ENCODE measurements around the gene TTR. TPM values are rescaled to one million over a fixed set of nuclear protein-coding genes. Genes with fewer than 3 reads are reported as not detected.

TTR gene
- total RNA-seq, 1 experiment from 2014 or later: not detected

Other genes starting within 250 kb of the TTR start
- not detected in 2 replicates for gene DSG4, start 215.1 kb upstream of the TTR start, total RNA-seq (2014; rRNA removed; shearing (Covaris generic))
- gene DSG3, start 144.1 kb upstream of the TTR start, total RNA-seq (2014; rRNA removed; shearing (Covaris generic)): not detected in 2 replicates
- gene DSG2, start 93.7 kb upstream of the TTR start, total RNA-seq (2014; rRNA removed; shearing (Covaris generic)): 0.34 TPM in 1 of 2 replicates, not detected in the other
- 1.6 and 3.8 TPM in 2 replicates for gene B4GALT6, start 92.7 kb downstream of the TTR start, total RNA-seq (2014; rRNA removed; shearing (Covaris generic))
- gene SLC25A52, start 169.0 kb downstream of the TTR start, total RNA-seq (2014; rRNA removed; shearing (Covaris generic)): not detected in 2 replicates